HepG2 (cell line): ENCODE measurements around the gene WDR43. TPM values are rescaled to one million over a fixed set of nuclear protein-coding genes. Genes with fewer than 3 reads are reported as not detected.

Experiments
- ATAC-seq: fragments of 200-7000 bp; cut with Tn5 transposase; 3 replicates; pipeline ENCODE4 v1.9.1; 2020; ENCODE audit warnings: mild to moderate bottlenecking, moderate library complexity
- BruUV-seq: library from RNA; stranded (reverse); fragments of 400-500 nt; replicated peaks from 2 replicates; lab custom pipeline; 2021; lab: Mats Ljungman, UMichigan
- CTCF ChIA-PET: fragments of 300-600 bp; formaldehyde crosslinking; extraction: SDS; loops from one replicate; lab custom pipeline; 2021; ENCODE audit warnings: low total read pairs, inconsistent platforms, low intra/inter-chr PET ratio; lab: Yijun Ruan, JAX
- POLR2A ChIA-PET: fragments of 350-600 bp; sonication (Branson Sonifier 250); formaldehyde crosslinking; loops from one replicate; lab custom pipeline; 2020; ENCODE audit warnings: antibody characterized with exemption, inconsistent platforms; lab: Yijun Ruan, JAX
- DNase-seq: peaks from one replicate; pipeline ENCODE4 v3.0.0-alpha.2; 2015; ENCODE audit warnings: low spot score
- FAIRE-seq: peaks from 3 replicates; lab custom pipeline; 2011; peaks lifted over from hg19 to GRCh38; lab: Jason Lieb, UNC
- H2AFZ ChIP-seq: one replicate; pipeline ENCODE4 v1.6.1; 2011; ENCODE audit warnings: low read length, inconsistent platforms
- H3K27ac ChIP-seq: fragments of 300-600 bp; 3 replicates; pipeline ENCODE4 v1.8.0; 2011; ENCODE audit warnings: mixed run types, mild to moderate bottlenecking, mixed read lengths, low read length, inconsistent platforms; ENCODE audit not compliant: insufficient read depth; ENCODE audit errors: extremely low read length
- H3K27me3 ChIP-seq, 2 experiments: fragments of 200-600 bp in 1 of 2; 2 replicates in 1 of 2; 3 replicates in 1 of 2; pipeline versions ENCODE4 v1.6.0 to v1.8.0; 2011; ENCODE audit warnings: low read length in 2 of 2, mild to moderate bottlenecking in 2 of 2, moderate library complexity in 2 of 2, inconsistent platforms in 1 of 2; ENCODE audit not compliant: insufficient read depth in 2 of 2, control insufficient read depth in 1 of 2
- H3K36me3 ChIP-seq, 2 experiments: fragments of 200-600 bp in 1 of 2; replicated peaks in 1 of 2; 2 replicates in 1 of 2; 3 replicates in 1 of 2; pipeline versions ENCODE4 v1.5.1 to v1.8.0; 2011; ENCODE audit warnings: low read length in 2 of 2, inconsistent platforms in 1 of 2; ENCODE audit not compliant: insufficient read depth in 2 of 2, control insufficient read depth in 1 of 2
- H3K4me1 ChIP-seq: 2 replicates; pipeline ENCODE4 v1.5.1; 2012; ENCODE audit warnings: low read length, inconsistent platforms; ENCODE audit not compliant: insufficient read depth
- H3K4me2 ChIP-seq: 2 replicates; pipeline ENCODE4 v1.6.0; 2011; ENCODE audit warnings: low read depth, low read length, inconsistent platforms
- H3K4me3 ChIP-seq, 3 experiments: fragments of 200-600 bp in 1 of 3; sonication (generic), shearing (Covaris generic) in 1 of 3; replicated peaks in 1 of 3; 2 replicates each; pipeline ENCODE4 v1.5.1; 2011 to 2016; ENCODE audit warnings: low read length in 3 of 3, inconsistent platforms in 2 of 3, low read depth in 2 of 3, mild to moderate bottlenecking in 2 of 3, control low read depth in 1 of 3, mixed read lengths in 1 of 3; ENCODE audit not compliant: insufficient read depth in 1 of 3
- H3K79me2 ChIP-seq: one replicate; pipeline ENCODE4 v1.6.1; 2011; ENCODE audit warnings: low read length, inconsistent platforms; ENCODE audit not compliant: insufficient read depth
- H3K9ac ChIP-seq: 2 replicates; pipeline ENCODE4 v1.6.0; 2011; ENCODE audit warnings: mild to moderate bottlenecking, low read depth, low read length, inconsistent platforms; ENCODE audit not compliant: insufficient read depth
- H3K9me3 ChIP-seq: 2 replicates; pipeline ENCODE4 v1.5.1; 2012; ENCODE audit warnings: mild to moderate bottlenecking, low read length
- H4K20me1 ChIP-seq: 2 replicates; pipeline ENCODE4 v1.6.0; 2011; ENCODE audit warnings: inconsistent platforms, mild to moderate bottlenecking, low read length, moderate library complexity; ENCODE audit not compliant: insufficient read depth
- CEBPB ChIP-seq: IDR thresholded peaks from 2 replicates; pipeline ENCODE4 v1.6.1; 2011; ENCODE audit warnings: low read depth, low read length, improper control_type of control experiment, borderline replicate concordance
- FOXA3 ChIP-seq: IDR thresholded peaks from 2 replicates; pipeline ENCODE4 v1.6.1; 2016; ENCODE audit warnings: missing genetic modification reagents, missing compliant biosample characterization
- HNF4G ChIP-seq, 2 experiments: sonication (generic) in 1 of 2; formaldehyde crosslinking in 1 of 2; IDR thresholded peaks; 2 replicates each; pipeline versions ENCODE4 v1.4.0 to v1.6.1; 2011 to 2020; ENCODE audit warnings: borderline replicate concordance in 2 of 2, low read depth in 2 of 2, mild to moderate bottlenecking in 2 of 2, low read length in 1 of 2, missing genetic modification reagents in 1 of 2, moderate library complexity in 1 of 2
- KDM2A ChIP-seq: sonication (generic); formaldehyde crosslinking; IDR thresholded peaks from 2 replicates; pipeline ENCODE4 v1.4.0; 2020; ENCODE audit warnings: low read depth, missing genetic modification reagents, borderline replicate concordance
- KMT2B ChIP-seq: IDR thresholded peaks from 2 replicates; pipeline ENCODE4 v1.6.1; 2016; ENCODE audit warnings: missing genetic modification reagents, missing compliant biosample characterization
- PAF1 ChIP-seq: IDR thresholded peaks from 2 replicates; pipeline ENCODE4 v1.6.1; 2016; ENCODE audit warnings: missing genetic modification reagents, missing compliant biosample characterization
- POLR2A ChIP-seq, 2 experiments: IDR thresholded peaks; 2 replicates each; pipeline ENCODE4 v1.6.1; 2011; ENCODE audit warnings: low read depth in 2 of 2, low read length in 2 of 2, mild to moderate bottlenecking in 1 of 2, moderate library complexity in 1 of 2; ENCODE audit not compliant: insufficient read depth in 1 of 2
- POLR2AphosphoS5 ChIP-seq: IDR thresholded peaks from 2 replicates; pipeline ENCODE4 v1.6.1; 2012; ENCODE audit warnings: low read depth, low read length
- POLR2G ChIP-seq: fragments of 200-400 bp; formaldehyde crosslinking; IDR thresholded peaks from 2 replicates; pipeline ENCODE4 v1.6.1; 2018; ENCODE audit warnings: mild to moderate bottlenecking, low read depth, low read length, moderate library complexity
- RAD21 ChIP-seq: fragments of 450-650 bp; formaldehyde crosslinking; IDR thresholded peaks from 2 replicates; pipeline ENCODE4 v1.5.0; 2020; ENCODE audit warnings: mild to moderate bottlenecking
- RBM22 ChIP-seq: fragments of 200-400 bp; formaldehyde crosslinking; optimal IDR thresholded peaks from 2 replicates; pipeline ENCODE3; 2017; ENCODE audit warnings: mild to moderate bottlenecking, low read length, moderate library complexity
- ZNF33A ChIP-seq: sonication (generic); formaldehyde crosslinking; IDR thresholded peaks from 2 replicates; pipeline ENCODE4 v1.5.1; 2020; ENCODE audit warnings: missing genetic modification reagents, mild to moderate bottlenecking, moderate library complexity, borderline replicate concordance
- WGBS: methylation state at CpG from one replicate; pipeline ENCODE4 v1.1.6; 2017; ENCODE audit warnings: low lambda C conversion rate; 5-methylcytosine and 5-hydroxymethylcytosine counted together
- in situ Hi-C: cut with HindIII; loops from 2 replicates; pipeline ENCODE4 v1.10.0; 2017; ENCODE audit warnings: low pct_unique_long_range_greater_than_20kb; ENCODE audit not compliant: extremely low pct_ligation_motif_present
- intact Hi-C: fragments of 100-400 bp; cut with micrococcal nuclease; formaldehyde crosslinking; loops from one replicate; pipeline ENCODE4 v1.10.0; 2022; ENCODE audit not compliant: unreplicated experiment
- polyA plus RNA-seq, 8 experiments: library from polyadenylated mRNA; depleted of rRNA in 3 of 8; stranded (reverse) in 7 of 8; unstranded in 1 of 8; fragments of >200 nt; fragmentation: Illumina TruSeq in 4 of 8; extraction: Trizol in 4 of 8; gene quantifications; 2 replicates each; pipeline versions ENCODE4 v1.2.1 to v1.2.3, GENCODE V29; 2011 to 2016; ENCODE audit warnings: low read depth in 4 of 8, missing spikeins in 1 of 8, mixed read lengths in 1 of 8; ENCODE audit not compliant: insufficient read depth in 1 of 8
- total RNA-seq, 5 experiments: library from RNA; depleted of rRNA; stranded (reverse); fragments of >200 nt; fragmentation: Illumina TruSeq; extraction: Trizol; gene quantifications; 2 replicates each; pipeline ENCODE4 v1.2.3, GENCODE V29; 2016; ENCODE audit warnings: low read depth in 1 of 5
- TF ChIP-seq, protein P1 (sequence below): sonication (generic); formaldehyde crosslinking; IDR thresholded peaks from 2 replicates; pipeline ENCODE4 v1.4.0; 2020; ENCODE audit warnings: missing genetic modification reagents

WDR43 gene
- total and polyA plus RNA-seq, 2 of the 13 experiments (the other 11 are each of a cell fraction or from before 2014, with no cell fraction given), result 121 to 167 TPM

DNA sequence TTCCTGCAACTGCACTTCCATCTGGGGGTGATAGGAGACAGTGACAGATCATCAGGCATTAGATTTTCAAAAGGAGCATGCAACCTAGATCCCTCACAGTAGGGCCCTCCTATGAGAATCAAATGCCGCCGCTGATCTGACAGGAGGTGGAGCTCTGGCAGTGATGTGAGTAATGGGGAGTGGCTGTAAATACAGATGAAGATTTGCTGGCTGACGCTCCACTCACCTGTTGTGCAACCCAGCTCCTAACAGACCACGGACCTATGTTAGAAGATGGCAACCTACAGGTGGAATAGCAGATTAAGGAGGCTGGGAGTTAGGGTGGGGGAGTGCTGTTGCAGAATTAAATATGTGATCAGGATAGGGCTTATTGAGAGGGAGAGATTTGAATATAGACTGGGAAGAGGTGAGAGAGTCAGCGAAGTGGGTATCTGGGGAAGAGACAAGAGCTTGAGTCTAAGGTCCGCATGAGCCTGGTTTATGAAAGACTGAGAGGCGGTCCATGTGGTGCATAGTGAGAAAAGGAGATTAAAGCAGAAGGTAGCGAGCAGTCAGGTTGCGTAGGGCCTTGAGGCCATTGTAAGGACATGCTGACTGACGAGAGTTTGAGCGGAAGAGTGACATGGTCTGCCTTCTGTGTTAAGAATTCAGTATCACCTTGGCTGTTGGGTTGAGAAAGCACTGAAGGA, 55.3 kb downstream of the WDR43 start:
- Histone ChIP-seq H3K9ac (no peak overlapping the region), H3K36me3 (peaks cover 10 to 35% of the 10 kb centered on the region in 2 experiments), H3K4me2 (no peak overlapping the region), H3K4me3 (no peak overlapping the region), H3K79me2 (no peaks in the 10 kb centered on the region), H3K4me1 (peaks cover 22% of the 10 kb centered on the region), H3K9me3 (peaks cover 6% of the 10 kb centered on the region; the same call in 1 of the 2 replicates), H4K20me1 (peaks cover 7% of the 10 kb centered on the region; the same call in 1 of the 2 replicates), H3K27me3 (no peaks in the 10 kb centered on the region), H3K27ac (no peak overlapping the region), H2AFZ (no peak overlapping the region)
- no TSS peak for BruUV-seq
- intact Hi-C loops (loop anchor here (10.0 kb wide), 1 partner anchor 895 kb away; no protein-coding TSS in a partner anchor), in situ Hi-C loops (loop anchor here (10.0 to 25.0 kb wide), 2 partner anchors 125 to 1113 kb away; no protein-coding TSS in a partner anchor)
- CTCF ChIA-PET, result no interaction called here
- POLR2A ChIA-PET, result no interaction called here
- TF ChIP-seq KMT2B (no peak), RAD21 (CRISPR knock-in tag) (0 out of 2 replicates have a peak, but pooled peaks have one; percentile 7), PAF1 (CRISPR knock-in tag) (peak; percentile 44; the same call in 1 of the 2 replicates), ZNF33A (CRISPR knock-in tag) (no peak), POLR2AphosphoS5 (peak; percentile 48), CEBPB (0 out of 2 replicates have a peak, but pooled peaks have one; percentile 42), POLR2A (IDR thresholded peaks at IDR 0.05; ENCODE audit: insufficient read depth in 1 of 2, low read depth in 2 of 2, low read length in 2 of 2) (peak in 1 of 2 experiments; percentile 8; a peak in 1 of 4 replicates), KDM2A (CRISPR knock-in tag) (peak; percentile 56), POLR2G (peak; percentile 60), HNF4G (IDR thresholded peaks at IDR 0.05; ENCODE audit: borderline replicate concordance, low read depth, low read length) (0 out of 2 replicates have a peak, but pooled peaks have one; percentile 4), HNF4G (CRISPR knock-in tag; IDR thresholded peaks at IDR 0.05; ENCODE audit: borderline replicate concordance, low read depth) (no peak), FOXA3 (CRISPR knock-in tag) (no peak), RBM22 (peak; percentile 97)
- TF ChIP-seq, protein P1, sequence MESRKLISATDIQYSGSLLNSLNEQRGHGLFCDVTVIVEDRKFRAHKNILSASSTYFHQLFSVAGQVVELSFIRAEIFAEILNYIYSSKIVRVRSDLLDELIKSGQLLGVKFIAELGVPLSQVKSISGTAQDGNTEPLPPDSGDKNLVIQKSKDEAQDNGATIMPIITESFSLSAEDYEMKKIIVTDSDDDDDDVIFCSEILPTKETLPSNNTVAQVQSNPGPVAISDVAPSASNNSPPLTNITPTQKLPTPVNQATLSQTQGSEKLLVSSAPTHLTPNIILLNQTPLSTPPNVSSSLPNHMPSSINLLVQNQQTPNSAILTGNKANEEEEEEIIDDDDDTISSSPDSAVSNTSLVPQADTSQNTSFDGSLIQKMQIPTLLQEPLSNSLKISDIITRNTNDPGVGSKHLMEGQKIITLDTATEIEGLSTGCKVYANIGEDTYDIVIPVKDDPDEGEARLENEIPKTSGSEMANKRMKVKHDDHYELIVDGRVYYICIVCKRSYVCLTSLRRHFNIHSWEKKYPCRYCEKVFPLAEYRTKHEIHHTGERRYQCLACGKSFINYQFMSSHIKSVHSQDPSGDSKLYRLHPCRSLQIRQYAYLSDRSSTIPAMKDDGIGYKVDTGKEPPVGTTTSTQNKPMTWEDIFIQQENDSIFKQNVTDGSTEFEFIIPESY (CRISPR knock-in tag), result peak; percentile 47; the same call in 1 of the 2 replicates
- DNase-seq (peak; percentile 29), FAIRE-seq (no peak), ATAC-seq (peak; percentile 2; the same call in 2 of the 3 replicates)
- WGBS, result 91% methylated on average over 11 of the region's 11 CpGs
